LoVo (cell line): Measurements from ENCODE around the gene TCF23.
A peak's percentile ranks its signal among the peaks of the same experiment; 100 is the strongest.
"Not testable (repeated sequence)": the region's sequence is repeated elsewhere in the genome, so short reads cannot be mapped to it uniquely, and the experiment has no call there.

Source experiments
- DNase-seq: peaks from one replicate; pipeline ENCODE4 v3.0.0-alpha.2; 2016; ENCODE audit warnings: low spot score

The TCF23 gene

GRCh38 chr2:27148801-27149439, at the start of gene TCF23:
TCF23 (plus strand) TSS chr2:27149004; CDS start chr2:27149134, 130 bp downstream.
- DNase-seq = no peak

GRCh38 chr2:27099334-27099955, 49.4 kb upstream of the TCF23 start:
- no peak for DNase-seq

GRCh38 chr2:27100036-27100435, 48.8 kb upstream of the TCF23 start:
- DNase-seq = no peak

- no peak for DNase-seq
Measured at GRCh38 chr2:27102329-27102728, 46.5 kb upstream of the TCF23 start.

GRCh38 chr2:27105981-27106380, 42.8 kb upstream of the TCF23 start:
- DNase-seq = no peak

- no peak for DNase-seq
Measured at GRCh38 chr2:27108221-27108620, 40.6 kb upstream of the TCF23 start.

GRCh38 chr2:27109083-27109482, 39.7 kb upstream of the TCF23 start:
- DNase-seq = no peak

GRCh38 chr2:27110603-27111352, 38.0 kb upstream of the TCF23 start:
- DNase-seq = not testable (repeated sequence)

GRCh38 chr2:27111392-27112078, 37.3 kb upstream of the TCF23 start:
- DNase-seq = not testable (repeated sequence)

GRCh38 chr2:27115519-27115918, 33.3 kb upstream of the TCF23 start:
- no peak for DNase-seq

- DNase-seq = no peak
Measured at GRCh38 chr2:27117995-27118524, 30.7 kb upstream of the TCF23 start.

GRCh38 chr2:27118525-27119329, 30.1 kb upstream of the TCF23 start, which contains the start of gene CGREF1:
CGREF1 (minus strand) TSS chr2:27119128; CDS start chr2:27104366, 14,762 bp downstream.
- no peak for DNase-seq

GRCh38 chr2:27119330-27119670, 29.5 kb upstream of the TCF23 start:
- not testable (repeated sequence) for DNase-seq

- no peak for DNase-seq
Measured at GRCh38 chr2:27121906-27122305, 26.9 kb upstream of the TCF23 start.

GRCh38 chr2:27122791-27123190, 26.0 kb upstream of the TCF23 start:
- DNase-seq = no peak

GRCh38 chr2:27123302-27124150, 25.3 kb upstream of the TCF23 start, which contains the start of gene ABHD1:
ABHD1 (plus strand) TSS chr2:27123815; CDS start chr2:27123949, 134 bp downstream.
- peak; percentile 63 for DNase-seq

GRCh38 chr2:27125104-27125503, 23.7 kb upstream of the TCF23 start:
- no peak for DNase-seq

- no peak for DNase-seq
Measured at GRCh38 chr2:27126252-27126710, 22.5 kb upstream of the TCF23 start.

GRCh38 chr2:27127883-27128667, 20.7 kb upstream of the TCF23 start:
- no peak for DNase-seq
